ENCODE data around the gene KCNQ1. TPM values are rescaled to one million over a fixed set of nuclear protein-coding genes. Genes with fewer than 3 reads are reported as not detected.

The KCNQ1 gene
- total and polyA plus RNA-seq, 2 of the 13 experiments (the other 11 are each of a cell fraction or from before 2014, with no cell fraction given) = 0.02 to 0.08 TPM

DNA sequence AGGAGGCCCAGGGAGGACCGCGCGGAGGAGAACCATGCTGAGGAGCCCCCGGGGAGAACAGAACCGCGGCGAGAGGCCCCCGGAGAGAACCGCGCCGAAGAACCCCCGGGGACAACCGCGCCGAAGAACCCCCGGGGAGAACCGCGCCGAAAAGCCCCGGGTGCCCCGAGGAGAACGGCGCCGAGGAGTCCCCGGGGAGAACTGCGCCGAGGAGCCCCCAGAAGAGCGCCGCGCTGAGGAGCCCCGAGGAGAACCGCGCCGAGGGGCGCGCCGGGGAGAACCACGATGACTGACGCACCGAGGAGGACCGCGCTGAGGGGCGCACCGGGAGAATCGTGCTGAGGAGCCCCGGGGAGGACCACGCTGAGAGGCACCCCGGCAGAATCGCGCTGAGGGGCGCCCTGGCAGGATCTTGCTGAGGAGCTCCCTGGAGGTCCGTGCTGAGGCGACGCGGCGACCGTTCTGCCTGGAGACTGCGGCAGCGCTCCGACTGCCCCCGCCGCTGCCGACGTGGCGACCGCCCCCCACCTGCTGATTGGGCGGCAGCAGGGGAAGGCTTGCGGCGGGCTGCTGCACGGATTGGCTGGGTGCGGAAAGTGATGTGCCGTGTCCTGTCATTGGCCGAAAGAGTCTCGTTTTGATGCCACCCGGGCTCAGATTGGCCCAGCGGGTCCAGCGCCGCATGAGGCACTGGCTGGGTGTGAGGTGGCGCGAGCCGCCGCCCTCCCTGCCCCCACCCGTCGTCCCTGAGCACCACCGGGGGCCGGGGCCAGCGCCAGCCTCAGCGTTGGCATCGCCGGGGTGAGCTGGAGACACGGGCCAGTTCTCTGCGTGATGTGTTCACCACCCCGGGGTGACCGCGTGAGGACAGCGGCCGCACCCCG lies 255.0 kb downstream of the KCNQ1 start, which contains the start of gene KCNQ1OT1 (continued):
- TF ChIP-seq, protein P1, sequence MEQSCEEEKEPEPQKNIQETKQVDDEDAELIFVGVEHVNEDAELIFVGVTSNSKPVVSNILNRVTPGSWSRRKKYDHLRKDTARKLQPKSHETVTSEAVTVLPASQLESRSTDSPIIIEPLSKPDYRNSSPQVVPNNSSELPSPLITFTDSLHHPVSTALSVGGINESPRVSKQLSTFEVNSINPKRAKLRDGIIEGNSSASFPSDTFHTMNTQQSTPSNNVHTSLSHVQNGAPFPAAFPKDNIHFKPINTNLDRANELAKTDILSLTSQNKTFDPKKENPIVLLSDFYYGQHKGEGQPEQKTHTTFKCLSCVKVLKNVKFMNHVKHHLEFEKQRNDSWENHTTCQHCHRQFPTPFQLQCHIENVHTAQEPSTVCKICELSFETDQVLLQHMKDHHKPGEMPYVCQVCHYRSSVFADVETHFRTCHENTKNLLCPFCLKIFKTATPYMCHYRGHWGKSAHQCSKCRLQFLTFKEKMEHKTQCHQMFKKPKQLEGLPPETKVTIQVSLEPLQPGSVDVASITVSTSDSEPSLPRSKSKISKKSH (CRISPR knock-in tag; IDR thresholded peaks at IDR 0.05; ENCODE audit: borderline replicate concordance) = no peak; the same call in none of the 2 replicates
- peak; percentile 84; the same call in 1 of the 2 replicates for TF ChIP-seq KMT2A (CRISPR knock-in tag; IDR thresholded peaks at IDR 0.05)
- TF ChIP-seq, protein P2, sequence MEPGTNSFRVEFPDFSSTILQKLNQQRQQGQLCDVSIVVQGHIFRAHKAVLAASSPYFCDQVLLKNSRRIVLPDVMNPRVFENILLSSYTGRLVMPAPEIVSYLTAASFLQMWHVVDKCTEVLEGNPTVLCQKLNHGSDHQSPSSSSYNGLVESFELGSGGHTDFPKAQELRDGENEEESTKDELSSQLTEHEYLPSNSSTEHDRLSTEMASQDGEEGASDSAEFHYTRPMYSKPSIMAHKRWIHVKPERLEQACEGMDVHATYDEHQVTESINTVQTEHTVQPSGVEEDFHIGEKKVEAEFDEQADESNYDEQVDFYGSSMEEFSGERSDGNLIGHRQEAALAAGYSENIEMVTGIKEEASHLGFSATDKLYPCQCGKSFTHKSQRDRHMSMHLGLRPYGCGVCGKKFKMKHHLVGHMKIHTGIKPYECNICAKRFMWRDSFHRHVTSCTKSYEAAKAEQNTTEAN (CRISPR knock-in tag; conservative IDR thresholded peaks at IDR 0.05) = peak; percentile 72; the same call in 1 of the 2 replicates
- TF ChIP-seq ZNF468 (CRISPR knock-in tag; IDR thresholded peaks at IDR 0.05) = no peak
- no peak for TF ChIP-seq ZNF460 (CRISPR knock-in tag; IDR thresholded peaks at IDR 0.05; ENCODE audit: borderline replicate concordance)
- TF ChIP-seq TEAD2 (CRISPR knock-in tag; IDR thresholded peaks at IDR 0.05) = 0 out of 2 replicates have a peak, but pooled peaks have one; percentile 39
- TF ChIP-seq HDAC6 (IDR thresholded peaks at IDR 0.05; ENCODE audit: low read depth, low read length) = no peak
- no peak for TF ChIP-seq ETV6 (CRISPR knock-in tag; conservative IDR thresholded peaks at IDR 0.05)
- TF ChIP-seq, protein P3, sequence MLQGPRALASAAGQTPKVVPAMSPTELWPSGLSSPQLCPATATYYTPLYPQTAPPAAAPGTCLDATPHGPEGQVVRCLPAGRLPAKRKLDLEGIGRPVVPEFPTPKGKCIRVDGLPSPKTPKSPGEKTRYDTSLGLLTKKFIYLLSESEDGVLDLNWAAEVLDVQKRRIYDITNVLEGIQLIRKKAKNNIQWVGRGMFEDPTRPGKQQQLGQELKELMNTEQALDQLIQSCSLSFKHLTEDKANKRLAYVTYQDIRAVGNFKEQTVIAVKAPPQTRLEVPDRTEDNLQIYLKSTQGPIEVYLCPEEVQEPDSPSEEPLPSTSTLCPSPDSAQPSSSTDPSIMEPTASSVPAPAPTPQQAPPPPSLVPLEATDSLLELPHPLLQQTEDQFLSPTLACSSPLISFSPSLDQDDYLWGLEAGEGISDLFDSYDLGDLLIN (CRISPR knock-in tag; IDR thresholded peaks at IDR 0.05; ENCODE audit: borderline replicate concordance) = no peak; the same call in 1 of the 2 replicates
- TF ChIP-seq ZNF282 (IDR thresholded peaks at IDR 0.05; ENCODE audit: partially characterized antibody) = no peak
- no peak for TF ChIP-seq ARNT (IDR thresholded peaks at IDR 0.05)
- no peak for TF ChIP-seq PAF1 (CRISPR knock-in tag; IDR thresholded peaks at IDR 0.05)
- TF ChIP-seq YY1 (IDR thresholded peaks at IDR 0.05; ENCODE audit: insufficient read depth, insufficient replicate concordance, low read depth, low read length) = peak; percentile 58
- TF ChIP-seq ZNF510 (CRISPR knock-in tag; IDR thresholded peaks at IDR 0.05; ENCODE audit: low read depth) = 0 out of 2 replicates have a peak, but pooled peaks have one; percentile 27
- TF ChIP-seq, protein P4, sequence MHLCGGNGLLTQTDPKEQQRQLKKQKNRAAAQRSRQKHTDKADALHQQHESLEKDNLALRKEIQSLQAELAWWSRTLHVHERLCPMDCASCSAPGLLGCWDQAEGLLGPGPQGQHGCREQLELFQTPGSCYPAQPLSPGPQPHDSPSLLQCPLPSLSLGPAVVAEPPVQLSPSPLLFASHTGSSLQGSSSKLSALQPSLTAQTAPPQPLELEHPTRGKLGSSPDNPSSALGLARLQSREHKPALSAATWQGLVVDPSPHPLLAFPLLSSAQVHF (CRISPR knock-in tag; IDR thresholded peaks at IDR 0.05) = peak; percentile 53; the same call in 1 of the 2 replicates
- TF ChIP-seq KDM2A (CRISPR knock-in tag; IDR thresholded peaks at IDR 0.05; ENCODE audit: borderline replicate concordance, low read depth) = peak; percentile 87
- no peak for TF ChIP-seq NR2C2 (CRISPR knock-in tag; IDR thresholded peaks at IDR 0.05; ENCODE audit: borderline replicate concordance)
- TF ChIP-seq, protein P5, sequence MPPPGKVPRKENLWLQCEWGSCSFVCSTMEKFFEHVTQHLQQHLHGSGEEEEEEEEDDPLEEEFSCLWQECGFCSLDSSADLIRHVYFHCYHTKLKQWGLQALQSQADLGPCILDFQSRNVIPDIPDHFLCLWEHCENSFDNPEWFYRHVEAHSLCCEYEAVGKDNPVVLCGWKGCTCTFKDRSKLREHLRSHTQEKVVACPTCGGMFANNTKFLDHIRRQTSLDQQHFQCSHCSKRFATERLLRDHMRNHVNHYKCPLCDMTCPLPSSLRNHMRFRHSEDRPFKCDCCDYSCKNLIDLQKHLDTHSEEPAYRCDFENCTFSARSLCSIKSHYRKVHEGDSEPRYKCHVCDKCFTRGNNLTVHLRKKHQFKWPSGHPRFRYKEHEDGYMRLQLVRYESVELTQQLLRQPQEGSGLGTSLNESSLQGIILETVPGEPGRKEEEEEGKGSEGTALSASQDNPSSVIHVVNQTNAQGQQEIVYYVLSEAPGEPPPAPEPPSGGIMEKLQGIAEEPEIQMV (CRISPR knock-in tag; IDR thresholded peaks at IDR 0.05; ENCODE audit: low read depth) = peak; percentile 56; the same call in 1 of the 2 replicates
- peak; percentile 57 for TF ChIP-seq TBL1XR1 (IDR thresholded peaks at IDR 0.05; ENCODE audit: borderline replicate concordance, low read length, partially characterized antibody)
- peak; percentile 56; the same call in 1 of the 2 replicates for TF ChIP-seq ZBTB38 (CRISPR knock-in tag; IDR thresholded peaks at IDR 0.05)
- TF ChIP-seq ZNF547 (CRISPR knock-in tag; IDR thresholded peaks at IDR 0.05) = peak; percentile 56; the same call in 1 of the 2 replicates

All from HepG2 (cell line).